A673 (cell line): Measurements from ENCODE around the gene IL1RAPL1. TPM values are rescaled to one million over a fixed set of nuclear protein-coding genes. Genes with fewer than 3 reads are reported as not detected.

Experiments used
- BruUV-seq: library from RNA; stranded (reverse); fragments of 400-500 nt; replicated peaks from 2 replicates; lab custom pipeline; 2021; lab: Mats Ljungman, UMichigan
- CTCF ChIA-PET: fragments of 300-600 bp; sonication (Branson Sonifier 250); formaldehyde crosslinking; loops from one replicate; lab custom pipeline; 2022; ENCODE audit warnings: antibody characterized with exemption; lab: Charles Lee
- POLR2A ChIA-PET: fragments of 300-600 bp; sonication (Branson Sonifier 250); formaldehyde crosslinking; loops from one replicate; lab custom pipeline; 2022; ENCODE audit warnings: antibody characterized with exemption; ENCODE audit not compliant: low non-redundant PET; lab: Charles Lee
- DNase-seq: peaks from one replicate; pipeline ENCODE4 v3.0.0-alpha.2; 2015; ENCODE audit warnings: low spot score
- H3K27ac ChIP-seq: fragments of 200-600 bp; sonication (generic); 2 replicates; pipeline ENCODE4 v1.5.1; 2016; ENCODE audit warnings: mixed run types, low read depth, mild to moderate bottlenecking, mixed read lengths, antibody characterized with exemption, low read length; ENCODE audit not compliant: poor library complexity, severe bottlenecking
- H3K27me3 ChIP-seq: fragments of 200-600 bp; sonication (generic); replicated peaks from 2 replicates; pipeline ENCODE4 v1.6.1; 2017; ENCODE audit warnings: mixed run types, low read depth, mild to moderate bottlenecking, mixed read lengths, antibody characterized with exemption, low read length; ENCODE audit not compliant: insufficient read depth, poor library complexity
- H3K36me3 ChIP-seq: fragments of 200-600 bp; sonication (generic); 2 replicates; pipeline ENCODE4 v1.6.1; 2016; ENCODE audit warnings: mixed run types, mild to moderate bottlenecking, mixed read lengths, antibody characterized with exemption, low read length; ENCODE audit not compliant: insufficient read depth, poor library complexity, severe bottlenecking
- H3K4me1 ChIP-seq: fragments of 200-600 bp; sonication (generic); 2 replicates; pipeline ENCODE4 v1.6.1; 2017; ENCODE audit warnings: mixed run types, mild to moderate bottlenecking, mixed read lengths, antibody characterized with exemption, low read length; ENCODE audit not compliant: insufficient read depth, poor library complexity, severe bottlenecking
- H3K4me3 ChIP-seq: fragments of 200-600 bp; sonication (generic); 2 replicates; pipeline ENCODE4 v1.5.1; 2016; ENCODE audit warnings: low read depth, mixed run types, mild to moderate bottlenecking, mixed read lengths, low read length; ENCODE audit not compliant: poor library complexity, severe bottlenecking
- H3K9me3 ChIP-seq: fragments of 200-600 bp; sonication (generic); 2 replicates; pipeline ENCODE4 v1.6.1; 2016; ENCODE audit warnings: mixed run types, low read depth, mild to moderate bottlenecking, mixed read lengths, antibody characterized with exemption, low read length; ENCODE audit not compliant: poor library complexity, severe bottlenecking
- CTCF ChIP-seq: fragments of 300-800, 200-600 bp; sonication (generic); conservative IDR thresholded peaks from 2 replicates; pipeline ENCODE4 v1.5.1; 2017; ENCODE audit warnings: low read depth, mild to moderate bottlenecking, antibody characterized with exemption, low read length, moderate library complexity, mixed read lengths
- EZH2 ChIP-seq: fragments of 200-600 bp; sonication (generic); IDR thresholded peaks from 2 replicates; pipeline ENCODE4 v1.6.1; 2017; ENCODE audit warnings: borderline replicate concordance, low read depth, mild to moderate bottlenecking, mixed read lengths, antibody characterized with exemption, low read length; ENCODE audit not compliant: poor library complexity, severe bottlenecking
- intact Hi-C: fragments of 100-400 bp; cut with micrococcal nuclease; formaldehyde crosslinking; loops from one replicate; pipeline ENCODE4 v1.10.0; 2022; ENCODE audit not compliant: unreplicated experiment
- total RNA-seq: library from RNA; stranded (reverse); gene quantifications from 2 replicates; pipeline ENCODE4 v1.2.3, GENCODE V29; 2021

Gene IL1RAPL1
- total RNA-seq, 1 experiment from 2014 or later, result 0.21 TPM

DNA sequence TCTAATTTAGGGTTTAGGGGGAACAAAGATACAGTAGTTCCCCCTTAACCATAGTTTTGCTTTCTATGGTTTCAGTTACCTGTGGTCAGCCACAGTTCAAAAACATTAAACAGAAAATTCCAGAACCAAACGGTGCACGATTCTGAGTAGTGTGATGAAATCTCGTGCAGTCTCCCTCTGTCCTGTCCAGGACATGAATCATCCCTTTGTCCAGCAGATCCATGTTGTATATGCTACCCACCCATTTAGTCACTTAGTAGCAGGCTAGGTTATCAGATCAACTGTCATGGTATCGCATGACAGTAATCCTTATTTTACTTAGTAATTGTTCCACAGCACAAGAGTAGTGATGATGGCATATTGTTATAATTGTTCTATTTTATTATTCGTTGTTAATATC lies 556.1 kb downstream of the IL1RAPL1 start:
- no peak overlapping the region for H3K4me3 ChIP-seq
- intact Hi-C loops, result no loop called here
- POLR2A ChIA-PET, result no interaction called here
- no TSS peak for BruUV-seq
- no peaks in the 10 kb centered on the region for H3K4me1 ChIP-seq
- DNase-seq, result no peak
- H3K9me3 ChIP-seq, result no peaks in the 10 kb centered on the region
- no peak overlapping the region for H3K27ac ChIP-seq
- CTCF ChIA-PET, result no interaction called here
- H3K27me3 ChIP-seq, result no peaks in the 10 kb centered on the region
- no peak for TF ChIP-seq EZH2
- no peak for TF ChIP-seq CTCF
- no peaks in the 10 kb centered on the region for H3K36me3 ChIP-seq

DNA sequence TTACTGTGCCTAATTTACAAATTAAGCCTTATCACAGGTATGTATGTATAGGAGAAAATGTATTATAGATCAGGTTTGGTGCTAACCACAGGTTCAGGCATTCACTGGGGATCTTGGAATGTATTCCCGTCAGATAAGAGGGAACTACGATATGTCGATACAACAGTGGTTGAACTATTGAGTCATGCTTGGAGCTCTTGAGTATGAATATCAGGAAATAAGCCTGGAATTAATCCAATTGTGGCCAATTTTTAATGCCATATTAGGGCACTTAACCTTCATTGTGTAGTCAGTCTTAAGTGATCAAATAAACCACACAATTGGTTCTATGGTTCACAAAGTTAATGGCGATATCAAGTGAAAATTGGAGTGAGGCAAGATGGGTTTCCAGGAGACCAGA lies 556.5 kb downstream of the IL1RAPL1 start:
- intact Hi-C loops, result no loop called here
- Histone ChIP-seq H3K4me1 (no peaks in the 10 kb centered on the region), H3K27ac (no peak overlapping the region), H3K4me3 (no peak overlapping the region), H3K9me3 (no peaks in the 10 kb centered on the region), H3K36me3 (no peaks in the 10 kb centered on the region), H3K27me3 (no peaks in the 10 kb centered on the region)
- ChIA-PET CTCF (no interaction called here), POLR2A (no interaction called here)
- no peak for DNase-seq
- no TSS peak for BruUV-seq
- TF ChIP-seq CTCF (no peak), EZH2 (no peak)

DNA sequence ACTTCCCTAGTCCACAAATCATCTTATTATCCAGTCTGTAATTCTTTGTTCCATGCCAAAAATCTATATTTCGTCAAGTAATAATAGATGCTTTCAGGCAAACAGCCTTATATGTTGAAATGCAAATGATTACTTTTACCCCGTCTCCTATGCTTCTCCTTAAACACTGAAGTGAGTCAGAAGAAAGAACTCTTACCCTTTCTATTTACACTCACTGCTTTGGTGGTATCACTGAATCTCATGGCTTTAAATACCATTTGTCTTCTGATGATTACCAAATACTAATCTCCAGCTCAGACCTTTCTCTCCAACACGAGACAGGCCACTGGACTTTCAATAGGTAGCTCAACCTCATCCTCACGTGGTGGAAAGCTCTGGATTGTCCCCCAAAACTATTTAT lies 558.1 kb downstream of the IL1RAPL1 start:
- TF ChIP-seq EZH2 (no peak), CTCF (no peak)
- no peaks in the 10 kb centered on the region for H3K36me3 ChIP-seq
- intact Hi-C loops, result no loop called here
- H3K9me3 ChIP-seq, result no peaks in the 10 kb centered on the region
- no peak overlapping the region for H3K4me3 ChIP-seq
- H3K27me3 ChIP-seq, result no peaks in the 10 kb centered on the region
- no TSS peak for BruUV-seq
- no peak overlapping the region for H3K27ac ChIP-seq
- no peaks in the 10 kb centered on the region for H3K4me1 ChIP-seq
- ChIA-PET CTCF (no interaction called here), POLR2A (no interaction called here)
- no peak for DNase-seq

DNA sequence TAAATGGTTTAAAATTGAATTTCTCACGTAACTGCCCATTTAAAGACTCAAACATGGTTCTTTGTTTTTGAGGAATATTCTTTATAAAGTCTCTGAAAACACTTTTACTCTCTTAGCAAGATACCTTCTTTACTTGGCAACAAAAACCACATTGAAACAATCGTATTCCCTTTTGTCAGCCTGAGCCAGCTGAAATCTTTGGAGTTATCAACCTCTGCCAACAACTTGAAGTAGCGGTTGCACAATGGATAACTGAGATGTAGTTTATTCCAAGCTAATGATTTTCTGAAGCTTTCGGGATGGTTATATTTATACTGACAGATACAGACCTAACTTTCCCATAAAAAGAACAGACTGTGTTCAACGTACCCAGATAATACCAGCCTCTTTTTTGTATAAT lies 561.3 kb downstream of the IL1RAPL1 start:
- H3K4me1 ChIP-seq, result no peaks in the 10 kb centered on the region
- BruUV-seq, result no TSS peak
- ChIA-PET CTCF (no interaction called here), POLR2A (no interaction called here)
- no peak overlapping the region for H3K27ac ChIP-seq
- H3K36me3 ChIP-seq, result no peaks in the 10 kb centered on the region
- no peaks in the 10 kb centered on the region for H3K9me3 ChIP-seq
- intact Hi-C loops, result no loop called here
- H3K27me3 ChIP-seq, result no peaks in the 10 kb centered on the region
- no peak for DNase-seq
- no peak overlapping the region for H3K4me3 ChIP-seq
- no peak for TF ChIP-seq EZH2
- TF ChIP-seq CTCF, result no peak
